ENCODE measurements around the gene ACBD6.
"Not testable (repeated sequence)": the region's sequence is repeated elsewhere in the genome, so short reads cannot be mapped to it uniquely, and the experiment has no call there.

The ACBD6 gene, protein sequence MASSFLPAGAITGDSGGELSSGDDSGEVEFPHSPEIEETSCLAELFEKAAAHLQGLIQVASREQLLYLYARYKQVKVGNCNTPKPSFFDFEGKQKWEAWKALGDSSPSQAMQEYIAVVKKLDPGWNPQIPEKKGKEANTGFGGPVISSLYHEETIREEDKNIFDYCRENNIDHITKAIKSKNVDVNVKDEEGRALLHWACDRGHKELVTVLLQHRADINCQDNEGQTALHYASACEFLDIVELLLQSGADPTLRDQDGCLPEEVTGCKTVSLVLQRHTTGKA

GRCh38 chr1:180502361-180503279 lies at the start of gene ACBD6:
Gene ACBD6, minus strand, starts transcription at chr1:180502577. Its CDS starts 311 bp downstream, at chr1:180502266.
- intact Hi-C loops (cut with DNase I; ENCODE audit: low total_unique reads): loop anchor here (5.0 to 10.0 kb wide), 2 partner anchors 520 to 662 kb away; partner anchors contain the start of gene STX6
- DNase-seq: peak; percentile 82 to 88
- H3K9me3 ChIP-seq: no peaks in the 10 kb centered on the region
- peaks cover 0 to 3% (median 0%) of the 10 kb centered on the region in 3 donors for H3K36me3 ChIP-seq
- H3K27me3 ChIP-seq: no peaks in the 10 kb centered on the region
- H3K4me3 ChIP-seq: peak within 1 kb of the TSS; percentile 64 to 66
- H3K27ac ChIP-seq: peak within 1 kb of the TSS; percentile 83 to 85
- peaks cover 0 to 41% (median 13%) of the 10 kb centered on the region in 4 donors for H3K4me1 ChIP-seq
- peak in 1 of 2 experiments; percentile 16 for TF ChIP-seq CTCF (IDR thresholded peaks at IDR 0.05)

DNA sequence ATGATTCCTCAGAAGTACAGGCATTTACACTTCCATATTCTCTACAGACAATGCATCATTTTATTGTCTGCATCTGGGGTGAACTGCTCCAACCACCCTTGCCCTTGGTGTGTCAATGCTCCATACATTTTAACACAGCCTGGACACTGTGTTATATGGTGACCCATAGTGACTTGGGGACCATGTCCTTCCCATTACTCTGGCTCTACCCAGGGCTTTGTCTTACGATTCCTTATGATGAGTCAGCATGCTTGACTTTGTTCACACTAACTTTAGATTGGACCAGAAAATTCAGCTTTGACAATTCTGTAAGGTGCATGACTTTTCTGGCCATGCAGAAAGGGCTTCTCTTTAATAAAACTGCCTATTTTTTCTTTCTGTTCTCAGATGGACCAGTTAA lies 49.6 kb upstream of the ACBD6 start:
- intact Hi-C loops (cut with DNase I; ENCODE audit: low total_unique reads): no loop called here
- Histone ChIP-seq H3K27me3 (no peaks in the 10 kb centered on the region), H3K36me3 (no peaks in the 10 kb centered on the region), H3K4me3 (no peak overlapping the region), H3K9me3 (no peaks in the 10 kb centered on the region), H3K4me1 (no peaks in the 10 kb centered on the region), H3K27ac (no peak overlapping the region)
- DNase-seq: no peak
- no peak for TF ChIP-seq CTCF (IDR thresholded peaks at IDR 0.05)

DNA sequence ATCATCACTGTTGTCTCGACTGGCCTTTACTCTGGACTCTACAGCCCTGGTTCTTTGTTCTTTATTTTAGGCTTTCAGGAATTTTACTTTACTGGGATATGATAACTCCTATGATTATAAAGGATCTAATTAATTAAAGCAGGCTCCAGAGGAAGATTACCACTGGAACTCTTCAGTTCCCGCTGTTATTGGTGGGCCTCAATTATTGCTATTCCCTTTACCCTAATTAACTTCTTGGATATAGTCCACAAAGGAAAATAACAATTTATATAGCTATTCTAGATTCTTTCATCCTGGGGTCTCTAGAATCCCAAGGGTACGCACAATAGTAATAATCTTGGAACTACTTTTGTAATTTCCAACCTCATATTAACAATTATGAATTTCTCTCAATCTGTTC lies 47.9 kb upstream of the ACBD6 start:
- no peak for TF ChIP-seq CTCF (IDR thresholded peaks at IDR 0.05)
- DNase-seq: no peak

GRCh38 chr1:180549770-180550169 lies 47.4 kb upstream of the ACBD6 start:
- H3K9me3 ChIP-seq; DNase-seq; H3K4me1 ChIP-seq; intact Hi-C loops (cut with DNase I; ENCODE audit: low total_unique reads); H3K27ac ChIP-seq; H3K36me3 ChIP-seq; H3K27me3 ChIP-seq; H3K4me3 ChIP-seq: not testable (repeated sequence)

More for the DNA sequence above, 47.9 kb upstream of the ACBD6 start:
- Histone ChIP-seq H3K9me3 (no peaks in the 10 kb centered on the region), H3K27ac (no peak overlapping the region), H3K36me3 (no peaks in the 10 kb centered on the region), H3K4me3 (no peak overlapping the region), H3K4me1 (no peaks in the 10 kb centered on the region), H3K27me3 (no peaks in the 10 kb centered on the region)
- intact Hi-C loops (cut with DNase I; ENCODE audit: low total_unique reads): no loop called here

GRCh38 chr1:180548686-180549317 lies 46.4 kb upstream of the ACBD6 start:
- TF ChIP-seq CTCF (IDR thresholded peaks at IDR 0.05): no peak
- peaks cover 0 to 7% (median 0%) of the 10 kb centered on the region in 4 donors for H3K4me1 ChIP-seq
- no peak overlapping the region for H3K27ac ChIP-seq
- H3K27me3 ChIP-seq: no peaks in the 10 kb centered on the region
- intact Hi-C loops (cut with DNase I; ENCODE audit: low total_unique reads): no loop called here
- DNase-seq: no peak
- no peaks in the 10 kb centered on the region for H3K36me3 ChIP-seq
- no peak overlapping the region for H3K4me3 ChIP-seq
- H3K9me3 ChIP-seq: no peaks in the 10 kb centered on the region
